Measurements from ENCODE around the gene MAP3K1.
"Not testable (repeated sequence)": the region's sequence is repeated elsewhere in the genome, so short reads cannot be mapped to it uniquely, and the experiment has no call there.

The MAP3K1 gene

GRCh38 chr5:56816546-56817081 is 1.3 kb downstream of the MAP3K1 start:
- DNase-seq = peak; percentile 48

- no peak for DNase-seq
These were observed 2.1 kb downstream of the MAP3K1 start for GRCh38 chr5:56817263-56818014.

GRCh38 chr5:56818450-56819037 is 3.2 kb downstream of the MAP3K1 start:
- no peak for DNase-seq

GRCh38 chr5:56819060-56819881 is 3.9 kb downstream of the MAP3K1 start:
- no peak for DNase-seq

GRCh38 chr5:56821868-56822267 is 6.5 kb downstream of the MAP3K1 start:
- not testable (repeated sequence) for DNase-seq

GRCh38 chr5:56822981-56823380 is 7.6 kb downstream of the MAP3K1 start:
- no peak for DNase-seq

GRCh38 chr5:56824019-56824418 is 8.7 kb downstream of the MAP3K1 start:
- DNase-seq = no peak

GRCh38 chr5:56825222-56825824 is 10.0 kb downstream of the MAP3K1 start:
- DNase-seq = no peak

GRCh38 chr5:56827049-56827448 is 11.7 kb downstream of the MAP3K1 start:
- no peak for DNase-seq

- DNase-seq = no peak
These were observed 12.6 kb downstream of the MAP3K1 start for GRCh38 chr5:56827924-56828323.

- DNase-seq = peak; percentile 57
These were observed 14.0 kb downstream of the MAP3K1 start for GRCh38 chr5:56829137-56829908.

- no peak for DNase-seq
These were observed 16.4 kb downstream of the MAP3K1 start for GRCh38 chr5:56831773-56832172.

GRCh38 chr5:56833325-56833724 is 18.0 kb downstream of the MAP3K1 start:
- DNase-seq = no peak

GRCh38 chr5:56837381-56837780 is 22.0 kb downstream of the MAP3K1 start:
- no peak for DNase-seq

GRCh38 chr5:56837956-56838355 is 22.6 kb downstream of the MAP3K1 start:
- no peak for DNase-seq

- DNase-seq = no peak
These were observed 23.2 kb downstream of the MAP3K1 start for GRCh38 chr5:56838409-56839039.

GRCh38 chr5:56839062-56839461 is 23.7 kb downstream of the MAP3K1 start:
- no peak for DNase-seq

GRCh38 chr5:56840597-56840996 is 25.2 kb downstream of the MAP3K1 start:
- DNase-seq = no peak

- DNase-seq = no peak
These were observed 29.9 kb downstream of the MAP3K1 start for GRCh38 chr5:56845277-56845676.

GRCh38 chr5:56845904-56846480 is 30.6 kb downstream of the MAP3K1 start:
- no peak for DNase-seq

GRCh38 chr5:56848206-56848605 is 32.9 kb downstream of the MAP3K1 start:
- DNase-seq = no peak

Data from T-helper 9 cell (primary cell).